BJ (cell line): Measurements from ENCODE around the gene AMOTL1. TPM values are rescaled to one million over a fixed set of nuclear protein-coding genes. Genes with fewer than 3 reads are reported as not detected.

ENCODE experiments used
- CTCF ChIA-PET: fragments of 350-600 bp; formaldehyde crosslinking; extraction: SDS; loops from one replicate; lab custom pipeline; 2021; ENCODE audit warnings: antibody characterized with exemption, inconsistent platforms; lab: Yijun Ruan, JAX
- POLR2A ChIA-PET: fragments of 300-600 bp; sonication (Branson Sonifier 250); formaldehyde crosslinking; extraction: SDS; loops from one replicate; lab custom pipeline; 2021; ENCODE audit warnings: antibody characterized with exemption; lab: Charles Lee
- DNase-seq: peaks from one replicate; pipeline ENCODE4 v3.0.0-alpha.2; 2011; ENCODE audit warnings: low read depth
- H3K27me3 ChIP-seq: 2 replicates; pipeline ENCODE4 v1.6.0; 2011; ENCODE audit warnings: low read length; ENCODE audit not compliant: control insufficient read depth, insufficient read depth
- H3K36me3 ChIP-seq: 2 replicates; pipeline ENCODE4 v1.5.1; 2011; ENCODE audit warnings: low read length; ENCODE audit not compliant: control insufficient read depth, insufficient read depth
- H3K4me3 ChIP-seq: 2 replicates; pipeline ENCODE4 v1.5.1; 2011; ENCODE audit warnings: low read depth, mild to moderate bottlenecking, control low read depth, low read length
- CTCF ChIP-seq: IDR thresholded peaks from 2 replicates; pipeline ENCODE4 v1.5.1; 2011; ENCODE audit warnings: low read depth, mild to moderate bottlenecking, control low read depth, inconsistent platforms, low read length, moderate library complexity; ENCODE audit not compliant: insufficient read depth
- polyA plus RNA-seq: library from polyadenylated mRNA; depleted of rRNA; stranded (reverse); fragments of >200 nt; gene quantifications from 2 replicates; pipeline ENCODE4 v1.2.3, GENCODE V29; 2011

Gene AMOTL1
- polyA plus RNA-seq, 1 experiment = 25.5 TPM

GRCh38 chr11:94855666-94856065 is 87.5 kb downstream of the AMOTL1 start:
- POLR2A ChIA-PET = no interaction called here
- Histone ChIP-seq H3K36me3 (peaks cover 31% of the 10 kb centered on the region), H3K27me3 (no peaks in the 10 kb centered on the region), H3K4me3 (no peak overlapping the region)
- CTCF ChIA-PET = interaction anchor here (0.9 kb wide), 1 partner anchor 110 kb away, joined by 3 read pairs; no protein-coding TSS in a partner anchor
- no peak for DNase-seq
- no peak for TF ChIP-seq CTCF

GRCh38 chr11:94856443-94856842 is 88.3 kb downstream of the AMOTL1 start:
- ChIA-PET POLR2A (no interaction called here), CTCF (no interaction called here)
- Histone ChIP-seq H3K27me3 (no peaks in the 10 kb centered on the region), H3K4me3 (no peak overlapping the region), H3K36me3 (peaks cover 33% of the 10 kb centered on the region)
- no peak for DNase-seq
- no peak for TF ChIP-seq CTCF

GRCh38 chr11:94857337-94857736 is 89.2 kb downstream of the AMOTL1 start:
- TF ChIP-seq CTCF = no peak
- peaks cover 31% of the 10 kb centered on the region for H3K36me3 ChIP-seq
- no peak for DNase-seq
- no peak overlapping the region for H3K4me3 ChIP-seq
- H3K27me3 ChIP-seq = no peaks in the 10 kb centered on the region
- ChIA-PET POLR2A (no interaction called here), CTCF (interaction anchor here (0.8 to 1.4 kb wide), 3 partner anchors 10 to 234 kb away, joined by 3 read pairs; no protein-coding TSS in a partner anchor)

GRCh38 chr11:94858012-94858705 is 90.0 kb downstream of the AMOTL1 start:
- TF ChIP-seq CTCF = no peak
- no peaks in the 10 kb centered on the region for H3K27me3 ChIP-seq
- no peak for DNase-seq
- CTCF ChIA-PET = interaction anchor here (0.8 to 1.4 kb wide), 3 partner anchors 11 to 235 kb away, joined by 3 read pairs; no protein-coding TSS in a partner anchor
- POLR2A ChIA-PET = no interaction called here
- H3K36me3 ChIP-seq = peaks cover 31% of the 10 kb centered on the region
- H3K4me3 ChIP-seq = no peak overlapping the region

GRCh38 chr11:94860333-94860732 is 92.2 kb downstream of the AMOTL1 start:
- Histone ChIP-seq H3K4me3 (no peak overlapping the region), H3K27me3 (no peaks in the 10 kb centered on the region), H3K36me3 (peaks cover 17% of the 10 kb centered on the region)
- DNase-seq = no peak
- ChIA-PET POLR2A (no interaction called here), CTCF (no interaction called here)
- TF ChIP-seq CTCF = no peak
